GM19025 (cell line): ENCODE data around the gene SLC10A7.

Experiments used
- ATAC-seq: cut with Tn5 transposase; IDR thresholded peaks from one replicate; pipeline ENCODE4 v1.9.1; 2021; ENCODE audit warnings: mild to moderate bottlenecking, low read depth, moderate library complexity; ENCODE audit not compliant: unreplicated experiment

The SLC10A7 gene

GRCh38 chr4:146495269-146495668 lies 26.5 kb downstream of the SLC10A7 start:
- ATAC-seq = no peak

GRCh38 chr4:146494143-146494542 lies 27.6 kb downstream of the SLC10A7 start:
- no peak for ATAC-seq

DNA sequence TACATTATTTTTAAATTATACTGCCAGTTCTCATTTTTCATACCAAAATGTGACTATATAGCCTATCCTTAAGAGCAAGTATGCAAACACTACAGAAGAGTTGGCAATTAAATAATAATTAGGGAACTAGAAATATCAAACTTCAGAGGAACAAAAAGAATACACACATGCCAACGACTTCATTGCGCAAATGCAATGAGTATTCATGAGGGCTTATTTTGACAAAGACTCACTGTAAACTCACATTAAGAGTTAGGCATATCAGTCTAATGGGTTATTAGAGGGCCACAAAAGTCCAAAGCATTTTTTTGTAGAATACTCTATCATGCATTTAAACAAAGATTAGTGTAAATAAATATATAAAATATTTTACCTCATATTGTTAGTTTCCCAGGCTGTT lies 31.6 kb downstream of the SLC10A7 start:
- no peak for ATAC-seq

DNA sequence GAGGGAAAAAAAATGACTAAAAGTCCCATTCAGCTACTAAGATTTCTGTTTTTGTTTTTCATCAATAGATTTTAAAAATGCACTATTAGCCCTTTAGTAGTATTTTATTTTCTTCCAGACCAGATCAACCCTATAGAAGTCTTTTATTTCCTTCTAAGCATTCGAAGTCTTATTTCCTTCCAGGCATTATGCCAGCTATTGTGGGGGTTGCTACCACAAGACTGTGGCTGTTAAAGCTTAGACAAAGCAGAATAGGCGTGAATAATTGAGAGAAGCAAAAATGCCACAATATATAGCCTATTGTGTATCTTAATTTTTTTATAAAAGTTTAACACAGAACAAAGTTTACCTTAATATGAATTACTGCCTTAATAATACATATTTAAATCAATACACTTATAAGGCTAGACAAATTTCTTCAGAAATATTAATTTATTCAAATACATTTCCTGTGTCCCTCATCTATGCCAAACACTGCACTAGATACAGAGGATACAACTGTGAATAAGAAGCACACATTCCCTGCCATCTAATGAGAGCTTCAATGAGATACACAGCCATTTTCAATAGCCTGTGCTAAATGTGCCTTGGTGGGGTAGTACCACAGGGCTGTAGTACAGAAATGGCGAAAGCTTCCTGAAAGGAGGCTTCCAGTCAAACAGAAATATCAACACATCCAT lies 33.1 kb downstream of the SLC10A7 start:
- no peak for ATAC-seq

- ATAC-seq = peak; percentile 94
These were observed 35.2 kb downstream of the SLC10A7 start for GRCh38 chr4:146486565-146486964.

DNA sequence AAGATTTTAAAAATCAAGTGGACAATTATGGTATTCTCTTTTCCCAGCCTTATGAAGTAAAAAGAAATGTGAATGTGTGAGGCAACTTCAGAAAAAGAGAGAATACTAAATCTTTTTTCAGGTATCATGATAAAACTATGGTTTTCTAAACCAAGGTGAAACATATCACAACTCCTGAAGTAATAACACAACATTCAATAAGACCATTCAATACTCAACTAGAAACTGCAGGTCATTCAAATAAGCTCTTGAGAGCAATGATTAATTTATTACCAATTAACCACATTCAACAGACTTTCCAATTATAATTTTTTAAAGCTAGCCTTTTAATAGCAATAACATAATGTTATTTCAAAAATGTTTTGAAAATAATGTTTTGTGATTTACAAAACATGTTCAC lies 35.8 kb downstream of the SLC10A7 start:
- ATAC-seq = no peak

- ATAC-seq = no peak
These were observed 39.0 kb downstream of the SLC10A7 start for GRCh38 chr4:146482788-146483187.

DNA sequence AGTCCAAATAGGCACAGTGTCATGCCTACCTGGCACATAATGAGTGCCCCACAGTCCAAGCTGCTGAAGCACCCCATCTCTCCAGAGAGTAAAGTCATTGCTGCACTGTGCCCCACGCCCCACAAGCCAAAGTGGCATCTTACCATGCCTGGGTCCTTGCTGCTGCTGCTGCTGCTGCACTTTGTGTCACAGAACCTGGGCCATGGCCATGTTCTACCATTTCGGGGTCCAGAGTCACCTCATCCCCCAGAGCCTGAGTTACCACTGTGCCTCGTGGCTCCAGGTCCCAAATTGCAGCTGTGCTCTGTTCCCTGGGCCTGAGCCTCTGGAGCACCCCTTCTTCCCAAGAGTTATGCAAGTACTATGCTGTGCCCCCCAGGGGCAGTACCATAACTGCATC lies 40.5 kb downstream of the SLC10A7 start:
- no peak for ATAC-seq

DNA sequence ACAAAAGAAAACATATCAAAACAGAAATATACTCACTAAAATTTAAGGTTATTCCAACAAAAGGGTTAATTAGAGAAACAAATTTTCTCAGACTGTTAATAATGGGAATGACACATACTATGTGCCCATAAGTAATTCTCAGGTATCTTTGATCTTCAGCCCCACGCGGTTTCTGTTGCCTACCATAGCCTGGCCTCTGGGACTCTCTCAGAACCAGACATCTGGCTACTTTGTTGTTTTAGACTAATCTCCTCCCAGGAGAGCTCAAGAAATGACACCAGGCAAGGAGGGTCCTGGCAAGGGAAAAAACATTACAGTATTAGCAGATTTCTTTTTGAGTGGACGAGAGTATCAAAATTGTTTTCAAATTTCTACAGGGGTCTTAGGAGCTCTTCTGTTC lies 43.7 kb downstream of the SLC10A7 start:
- ATAC-seq = no peak

- no peak for ATAC-seq
These were observed 44.7 kb downstream of the SLC10A7 start for GRCh38 chr4:146477054-146477453.

GRCh38 chr4:146472404-146472803 lies 49.3 kb downstream of the SLC10A7 start:
- no peak for ATAC-seq

DNA sequence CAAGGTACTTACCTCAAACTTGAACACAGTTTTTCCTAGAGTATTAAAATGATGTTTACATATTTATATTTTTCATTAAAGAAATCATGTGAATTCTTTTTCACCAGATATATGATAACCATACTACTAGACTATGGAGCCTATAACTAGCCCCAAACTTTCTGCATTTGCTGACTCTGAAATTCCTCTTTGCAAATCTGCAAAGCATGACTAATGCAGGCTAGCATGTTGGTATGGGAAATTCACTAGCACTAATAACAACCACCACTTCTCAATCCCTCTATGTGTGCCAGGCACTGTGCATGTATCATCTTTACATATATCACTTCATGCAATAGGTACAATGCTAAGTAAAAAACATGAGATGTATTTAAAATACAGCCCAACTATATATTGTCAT lies 51.1 kb downstream of the SLC10A7 start:
- no peak for ATAC-seq

DNA sequence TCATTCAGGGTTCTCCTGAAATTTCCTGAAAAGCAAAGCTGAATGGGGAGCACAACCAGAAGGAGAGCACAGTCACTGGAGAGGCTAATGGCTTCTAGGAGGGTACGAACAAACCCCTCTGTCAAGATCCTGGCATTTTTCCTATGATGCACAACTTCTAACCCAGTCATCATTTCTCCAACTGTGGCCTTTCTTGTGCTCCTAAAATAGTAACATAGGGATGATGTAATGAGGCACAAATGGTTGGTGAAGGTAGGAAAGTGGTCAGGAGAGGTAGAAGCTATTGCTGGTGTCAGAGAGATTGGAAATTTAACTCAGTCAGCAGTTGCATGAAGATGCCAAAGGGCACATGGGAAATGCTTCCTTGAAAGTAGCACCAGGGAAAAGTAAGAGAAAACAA lies 52.7 kb downstream of the SLC10A7 start:
- no peak for ATAC-seq

DNA sequence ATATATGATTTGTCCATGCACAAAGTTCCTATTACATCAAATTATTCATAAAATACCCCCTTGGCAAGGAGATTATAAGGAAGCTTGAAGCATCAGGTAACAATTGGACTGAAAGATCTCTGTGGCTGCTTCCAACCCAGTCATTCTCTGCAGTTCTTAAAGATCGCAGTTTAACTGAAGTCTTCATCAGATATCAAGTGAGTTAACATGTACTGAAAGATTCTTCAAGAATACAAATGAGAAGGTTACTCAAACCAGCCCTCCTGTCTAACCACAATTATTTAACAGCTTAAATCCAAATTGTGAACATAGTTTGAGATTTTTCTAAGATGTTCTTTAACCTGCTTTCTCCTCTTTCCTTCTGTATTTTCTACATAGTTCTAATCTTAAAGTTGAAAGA lies 56.1 kb downstream of the SLC10A7 start:
- no peak for ATAC-seq

- ATAC-seq = no peak
These were observed 59.5 kb downstream of the SLC10A7 start for GRCh38 chr4:146462251-146462650.

DNA sequence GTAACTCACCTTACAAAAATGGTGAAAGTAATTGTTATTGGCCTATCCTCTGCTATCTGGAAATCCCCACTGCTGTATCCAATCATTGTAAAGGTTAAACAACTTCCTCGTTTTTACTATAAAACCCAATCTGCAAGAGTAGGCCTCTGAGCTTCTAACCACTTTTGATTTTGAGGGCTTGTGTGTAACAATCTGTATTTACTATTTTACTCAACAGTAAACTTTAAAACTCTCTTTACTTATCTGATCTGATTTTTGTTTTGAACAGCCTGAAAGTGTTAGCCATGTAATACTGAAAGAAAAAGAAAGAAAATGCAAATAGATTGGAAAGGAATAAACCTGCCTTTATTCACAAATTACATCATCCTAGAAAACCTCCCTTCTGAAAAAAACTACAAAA lies 63.1 kb downstream of the SLC10A7 start:
- ATAC-seq = peak; percentile 90

- ATAC-seq = no peak
These were observed 65.1 kb downstream of the SLC10A7 start for GRCh38 chr4:146456681-146457080.

DNA sequence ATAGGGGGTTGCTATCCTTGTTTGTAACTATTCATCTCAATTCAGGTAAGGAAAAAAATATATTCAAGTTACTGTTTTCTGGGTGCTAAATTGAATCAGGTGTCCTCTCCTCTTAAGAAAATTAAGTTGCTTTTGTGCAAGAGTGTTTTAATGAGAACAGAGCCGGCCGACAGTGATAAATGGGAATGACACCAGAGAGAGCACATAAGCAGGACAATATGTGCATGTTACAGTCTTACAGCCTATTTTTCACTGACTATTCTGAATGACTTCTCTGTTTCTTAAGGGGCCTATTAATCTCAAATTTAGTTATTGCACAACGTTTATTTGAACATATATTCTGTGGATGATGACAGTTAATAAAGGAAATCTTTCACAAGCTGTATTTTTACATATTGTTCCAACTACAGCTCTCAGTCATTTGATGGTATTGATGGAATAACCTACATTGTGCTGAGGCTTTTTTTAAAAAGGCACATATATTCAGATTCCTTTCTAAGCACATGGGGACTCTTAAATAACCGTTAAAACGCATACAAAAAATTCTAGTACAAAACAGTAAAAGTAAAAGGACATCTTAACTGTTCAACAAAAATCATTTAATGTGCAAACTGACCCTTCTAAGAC lies 68.4 kb downstream of the SLC10A7 start:
- ATAC-seq = no peak

- ATAC-seq = peak; percentile 85
These were observed 71.2 kb downstream of the SLC10A7 start for GRCh38 chr4:146450524-146450923.

GRCh38 chr4:146446555-146446954 lies 75.2 kb downstream of the SLC10A7 start:
- no peak for ATAC-seq

GRCh38 chr4:146445198-146446150 lies 76.3 kb downstream of the SLC10A7 start:
- ATAC-seq = no peak
